ENCODE data around the gene KIR2DL1.
"Not testable (repeated sequence)": the region's sequence is repeated elsewhere in the genome, so short reads cannot be mapped to it uniquely, and the experiment has no call there.

KIR2DL1 gene

GRCh38 chr19:54824416-54824815 is 54.8 kb downstream of the KIR2DL1 start:
- not testable (repeated sequence) for DNase-seq (ENCODE audit: low read depth)

GRCh38 chr19:54825326-54825725 is 55.7 kb downstream of the KIR2DL1 start:
- DNase-seq (ENCODE audit: low read depth) = not testable (repeated sequence)

- DNase-seq (ENCODE audit: low read depth) = not testable (repeated sequence)
Observed at GRCh38 chr19:54828064-54828463, 58.5 kb downstream of the KIR2DL1 start.

- not testable (repeated sequence) for DNase-seq (ENCODE audit: low read depth)
Observed at GRCh38 chr19:54832496-54832895, 62.9 kb downstream of the KIR2DL1 start, which contains the start of gene KIR2DS4. TSS of gene KIR2DS4 (plus strand) at chr19:54832676.

All from iris pigment epithelial cell (primary cell).